Trophoblast cell (in vitro differentiated cells and primary cell): ENCODE results near the gene DNAJC11.

Experiments
- DNase-seq, 2 donors: peaks; one replicate each; pipeline ENCODE4 v3.0.0-alpha.2; 2016
- H2AFZ ChIP-seq: 2 replicates; pipeline ENCODE4 v1.6.1; 2013; ENCODE audit warnings: low read length, moderate library complexity, mild to moderate bottlenecking; ENCODE audit not compliant: insufficient read depth, poor library complexity
- H2AK5ac ChIP-seq: 2 replicates; pipeline ENCODE4 v1.6.1; 2013; ENCODE audit warnings: mild to moderate bottlenecking, low read length
- H2BK120ac ChIP-seq: 2 replicates; pipeline ENCODE4 v1.6.1; 2013; ENCODE audit warnings: low read length, mild to moderate bottlenecking, moderate library complexity; ENCODE audit not compliant: insufficient read depth, poor library complexity
- H2BK12ac ChIP-seq: 2 replicates; pipeline ENCODE4 v1.6.1; 2013; ENCODE audit warnings: mild to moderate bottlenecking, low read length, moderate library complexity
- H2BK5ac ChIP-seq: 2 replicates; pipeline ENCODE4 v1.6.1; 2013; ENCODE audit warnings: low read length, low read depth, moderate library complexity, mild to moderate bottlenecking; ENCODE audit not compliant: poor library complexity
- H3K14ac ChIP-seq: 2 replicates; pipeline ENCODE4 v1.6.1; 2013; ENCODE audit warnings: mild to moderate bottlenecking, low read length
- H3K18ac ChIP-seq: 2 replicates; pipeline ENCODE4 v1.6.1; 2013; ENCODE audit warnings: mild to moderate bottlenecking, low read length
- H3K23ac ChIP-seq: 2 replicates; pipeline ENCODE4 v1.6.1; 2013; ENCODE audit warnings: low read length
- H3K27ac ChIP-seq: 2 replicates; pipeline ENCODE4 v1.5.1; 2013; ENCODE audit warnings: low read depth, mild to moderate bottlenecking, inconsistent platforms, low read length, moderate library complexity
- H3K27me3 ChIP-seq: 2 replicates; pipeline ENCODE4 v1.6.1; 2013; ENCODE audit warnings: inconsistent platforms, mild to moderate bottlenecking, low read length, moderate library complexity; ENCODE audit not compliant: insufficient read depth
- H3K36me3 ChIP-seq, 2 experiments: 1 replicate in 1 of 2; 2 replicates in 1 of 2; pipeline ENCODE4 v1.6.1; 2013; ENCODE audit warnings: low read length in 2 of 2, mild to moderate bottlenecking in 2 of 2, moderate library complexity in 1 of 2; ENCODE audit not compliant: insufficient read depth in 2 of 2, control insufficient read depth in 1 of 2
- H3K4ac ChIP-seq: 2 replicates; pipeline ENCODE4 v1.6.1; 2013; ENCODE audit warnings: low read depth, mild to moderate bottlenecking, low read length, moderate library complexity
- H3K4me1 ChIP-seq, 2 experiments: 1 replicate in 1 of 2; 2 replicates in 1 of 2; pipeline ENCODE4 v1.6.1; 2013; ENCODE audit warnings: low read length in 2 of 2, mild to moderate bottlenecking in 2 of 2, moderate library complexity in 1 of 2; ENCODE audit not compliant: insufficient read depth in 2 of 2, control insufficient read depth in 1 of 2
- H3K4me2 ChIP-seq: 2 replicates; pipeline ENCODE4 v1.6.1; 2013; ENCODE audit warnings: inconsistent platforms, mild to moderate bottlenecking, low read length, moderate library complexity
- H3K4me3 ChIP-seq: 2 replicates; pipeline ENCODE4 v1.5.1; 2013; ENCODE audit warnings: mild to moderate bottlenecking, low read depth, low read length, inconsistent platforms
- H3K79me1 ChIP-seq: one replicate; pipeline ENCODE4 v1.6.1; 2013; ENCODE audit warnings: low read length
- H3K79me2 ChIP-seq: 2 replicates; pipeline ENCODE4 v1.6.1; 2013; ENCODE audit warnings: low read length, mild to moderate bottlenecking; ENCODE audit not compliant: control insufficient read depth, insufficient read depth, poor library complexity
- H3K9ac ChIP-seq: 2 replicates; pipeline ENCODE4 v1.6.1; 2013; ENCODE audit warnings: mild to moderate bottlenecking, low read length
- H3K9me3 ChIP-seq: 2 replicates; pipeline ENCODE4 v1.6.1; 2013; ENCODE audit warnings: low read depth, mild to moderate bottlenecking, control low read depth, inconsistent platforms, low read length; ENCODE audit not compliant: insufficient read depth
- H4K12ac ChIP-seq: 2 replicates; pipeline ENCODE4 v1.6.1; 2013; ENCODE audit warnings: low read depth, mild to moderate bottlenecking, low read length, moderate library complexity
- H4K8ac ChIP-seq: 2 replicates; pipeline ENCODE4 v1.6.1; 2013; ENCODE audit warnings: low read depth, mild to moderate bottlenecking, low read length, moderate library complexity
- H4K91ac ChIP-seq: one replicate; pipeline ENCODE4 v1.6.1; 2013; ENCODE audit warnings: low read depth, mild to moderate bottlenecking, low read length, moderate library complexity
- WGBS: extraction: QIAGEN DNeasy Blood & Tissue Kit; methylation state at CpG from one replicate; pipeline ENCODE4 v1.1.7; 2013; ENCODE audit warnings: missing lambda C conversion rate; ENCODE audit not compliant: insufficient read length, insufficient coverage; ENCODE audit errors: extremely low coverage; 5-methylcytosine and 5-hydroxymethylcytosine counted together

The DNAJC11 gene

DNA sequence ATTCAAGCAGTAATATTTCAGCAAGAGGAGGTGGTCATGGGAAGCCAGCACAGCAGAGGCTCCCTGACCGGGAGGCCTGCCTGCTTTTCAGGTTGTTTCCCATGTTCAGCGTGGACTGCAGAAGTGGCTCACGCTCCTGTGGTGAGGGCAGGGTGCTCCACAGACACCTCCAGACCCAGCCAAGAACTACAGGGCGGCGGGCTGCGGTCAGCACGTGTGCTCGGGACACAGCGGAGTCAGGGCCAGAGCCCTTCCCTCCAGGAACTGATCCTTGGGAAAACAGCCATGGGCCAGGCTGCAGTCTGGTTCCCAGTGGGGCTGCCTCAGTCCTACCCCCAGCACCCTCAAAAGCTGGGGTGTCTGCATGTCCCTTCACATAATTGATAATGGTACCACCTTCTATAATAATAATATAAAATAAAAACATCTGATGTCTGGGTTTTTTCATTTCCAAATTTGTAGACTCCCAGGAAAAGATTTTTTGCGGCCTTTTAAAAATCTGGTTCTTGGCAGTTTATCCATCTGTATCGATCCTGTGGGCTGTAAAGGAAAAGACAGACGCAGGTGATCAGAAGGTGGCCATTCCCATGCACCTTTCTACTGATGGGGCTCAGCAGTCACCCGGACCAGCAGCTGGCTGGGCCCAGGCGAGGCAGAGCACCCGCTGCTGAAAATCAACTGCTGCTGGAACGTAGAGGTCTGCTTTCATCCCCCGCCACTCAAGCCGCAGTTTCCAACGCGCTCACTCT lies 66.3 kb downstream of the DNAJC11 start:
- Histone ChIP-seq H4K91ac (no peak overlapping the region), H3K27me3 (no peaks in the 10 kb centered on the region), H2BK12ac (no peak overlapping the region), H2BK120ac (no peak overlapping the region), H3K79me2 (no peaks in the 10 kb centered on the region), H3K36me3 (peaks cover 74 to 78% of the 10 kb centered on the region in 2 experiments), H3K79me1 (no peaks in the 10 kb centered on the region), H2BK5ac (no peak overlapping the region), H3K4me2 (no peak overlapping the region), H4K8ac (no peak overlapping the region), H2AFZ (no peak overlapping the region), H3K4me3 (peak overlapping the region; percentile 42), H3K4ac (no peak overlapping the region), H3K9me3 (no peaks in the 10 kb centered on the region), H2AK5ac (no peak overlapping the region), H3K9ac (no peak overlapping the region), H3K14ac (no peak overlapping the region), H3K27ac (no peak overlapping the region), H3K18ac (no peak overlapping the region), H3K4me1 (no peaks in the 10 kb centered on the region), H3K23ac (no peak overlapping the region), H4K12ac (no peak overlapping the region)
- no peak for DNase-seq
- WGBS = no CpG with 5 or more reads among the region's 20 CpGs

DNA sequence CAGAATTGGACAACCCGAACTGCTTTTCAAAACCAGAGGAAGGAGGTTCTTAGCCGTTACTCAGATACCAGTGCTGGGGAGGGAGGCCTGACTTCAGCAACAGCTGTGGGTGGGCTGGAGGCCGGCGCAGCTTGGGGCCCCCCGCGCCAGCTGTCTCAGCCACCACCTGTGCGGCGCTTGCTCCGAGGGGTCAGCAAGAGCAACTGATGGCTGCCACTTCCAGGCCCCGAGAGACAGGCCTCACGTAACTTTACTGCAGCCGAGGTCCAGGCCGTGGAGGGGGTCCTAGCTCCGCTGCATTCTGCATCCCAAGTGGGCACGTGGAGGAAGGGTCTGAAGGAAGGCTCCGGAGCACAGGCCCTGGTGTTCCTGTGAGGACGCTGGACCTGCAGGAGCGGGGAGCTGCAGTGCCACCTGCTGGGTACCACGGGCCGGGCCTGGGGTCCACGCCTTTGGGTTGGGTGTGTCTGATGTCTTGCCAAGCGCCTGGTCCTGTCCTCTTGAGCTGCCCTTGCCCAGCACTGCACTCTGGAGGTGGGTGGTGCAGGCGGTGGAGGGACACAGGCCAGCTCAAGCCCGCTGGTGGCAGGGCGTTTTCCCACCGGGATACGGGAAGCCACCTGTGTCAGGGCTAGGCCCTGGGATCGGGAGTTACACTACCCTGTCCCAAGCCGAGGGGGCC lies 67.1 kb downstream of the DNAJC11 start:
- Histone ChIP-seq H3K18ac (no peak overlapping the region), H4K12ac (peak overlapping the region; percentile 39), H3K36me3 (peaks cover 76 to 79% of the 10 kb centered on the region in 2 experiments), H2BK12ac (no peak overlapping the region), H3K9me3 (no peaks in the 10 kb centered on the region), H2AK5ac (no peak overlapping the region), H3K4me1 (no peaks in the 10 kb centered on the region), H4K91ac (no peak overlapping the region), H3K14ac (no peak overlapping the region), H3K9ac (no peak overlapping the region), H3K27ac (no peak overlapping the region), H2AFZ (no peak overlapping the region), H3K4me3 (peak overlapping the region; percentile 18), H3K4me2 (no peak overlapping the region), H3K23ac (no peak overlapping the region), H2BK5ac (no peak overlapping the region), H3K4ac (no peak overlapping the region), H3K79me2 (no peaks in the 10 kb centered on the region), H3K79me1 (no peaks in the 10 kb centered on the region), H2BK120ac (no peak overlapping the region), H3K27me3 (no peaks in the 10 kb centered on the region), H4K8ac (no peak overlapping the region)
- DNase-seq = peak; percentile 51 to 66
- no CpG with 5 or more reads among the region's 29 CpGs for WGBS

DNA sequence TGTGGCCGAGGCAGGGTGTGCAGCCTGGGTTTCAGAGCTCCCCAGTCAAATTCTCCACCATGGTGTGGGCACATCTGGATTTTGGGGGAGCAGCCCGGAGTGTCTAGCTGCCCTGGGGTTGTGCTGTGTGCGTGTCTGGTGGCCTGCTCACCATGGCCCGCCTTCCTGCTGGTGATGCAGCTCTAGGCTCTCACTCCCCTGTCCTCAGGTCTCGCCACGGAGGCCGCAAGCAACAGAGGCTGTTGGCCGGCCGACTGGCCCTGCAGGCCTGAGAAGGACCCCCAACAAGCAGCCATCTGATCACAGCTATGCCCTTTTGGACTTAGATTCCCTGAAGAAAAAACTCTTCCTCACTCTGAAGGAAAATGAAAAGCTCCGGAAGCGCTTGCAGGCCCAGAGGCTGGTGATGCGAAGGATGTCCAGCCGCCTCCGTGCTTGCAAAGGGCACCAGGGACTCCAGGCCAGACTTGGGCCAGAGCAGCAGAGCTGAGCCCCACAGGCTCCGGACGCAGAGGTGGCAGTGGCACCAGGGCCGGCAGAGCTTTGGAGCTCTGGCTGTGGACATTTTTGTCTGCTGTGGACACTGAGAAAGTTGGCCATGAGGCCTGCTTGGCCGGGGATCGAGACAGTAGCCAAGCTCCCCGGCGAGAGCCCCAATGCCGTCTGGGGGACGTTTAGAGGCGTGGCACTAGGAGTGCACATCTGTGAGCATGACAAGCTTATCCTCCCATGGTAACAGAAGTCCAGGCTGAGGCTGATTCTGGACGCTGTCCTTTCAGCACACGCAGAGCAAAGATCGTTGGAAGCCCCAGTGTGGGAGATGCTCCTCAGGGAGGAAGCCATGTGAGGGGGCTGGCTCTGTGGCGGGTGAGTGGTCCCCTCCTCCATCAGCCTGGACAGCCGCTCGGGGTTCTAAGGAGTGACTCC lies 68.8 kb downstream of the DNAJC11 start:
- H2AFZ ChIP-seq = no peak overlapping the region
- no peak overlapping the region for H3K27ac ChIP-seq
- no peak overlapping the region for H4K91ac ChIP-seq
- H2BK5ac ChIP-seq = no peak overlapping the region
- H3K27me3 ChIP-seq = no peaks in the 10 kb centered on the region
- no peak overlapping the region for H3K23ac ChIP-seq
- WGBS = no CpG with 5 or more reads among the region's 30 CpGs
- no peak overlapping the region for H4K8ac ChIP-seq
- no peak overlapping the region for H4K12ac ChIP-seq
- no peak overlapping the region for H3K4ac ChIP-seq
- H3K79me2 ChIP-seq = no peaks in the 10 kb centered on the region
- H2BK120ac ChIP-seq = no peak overlapping the region
- H3K18ac ChIP-seq = no peak overlapping the region
- no peaks in the 10 kb centered on the region for H3K79me1 ChIP-seq
- no peak overlapping the region for H2AK5ac ChIP-seq
- no peak for DNase-seq
- no peaks in the 10 kb centered on the region for H3K9me3 ChIP-seq
- peaks cover 83 to 84% of the 10 kb centered on the region in 2 experiments for H3K36me3 ChIP-seq
- H3K4me3 ChIP-seq = no peak overlapping the region
- H2BK12ac ChIP-seq = no peak overlapping the region
- H3K14ac ChIP-seq = no peak overlapping the region
- no peak overlapping the region for H3K9ac ChIP-seq
- no peak overlapping the region for H3K4me2 ChIP-seq
- H3K4me1 ChIP-seq = no peaks in the 10 kb centered on the region

DNA sequence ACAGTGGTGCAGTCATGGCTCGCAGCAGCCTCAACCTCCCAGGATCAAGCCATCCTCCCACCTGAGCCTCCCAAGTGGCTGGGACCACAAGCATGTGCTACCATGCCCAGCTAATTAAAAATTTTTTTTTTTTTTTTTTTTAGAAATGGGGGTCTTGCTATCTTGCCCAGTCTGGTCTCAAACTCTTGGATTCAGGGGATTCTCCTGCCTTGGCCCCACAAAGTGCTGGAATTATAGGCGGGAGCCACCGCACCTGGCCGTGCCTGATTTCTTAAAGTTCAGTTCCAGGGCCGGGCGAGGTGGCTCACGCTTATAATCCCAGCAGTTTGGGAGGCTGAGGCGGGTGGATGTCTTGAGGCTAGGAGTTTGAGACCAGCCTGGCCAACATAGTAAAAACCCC lies 70.6 kb downstream of the DNAJC11 start:
- Histone ChIP-seq H4K91ac (no peak overlapping the region), H3K18ac (no peak overlapping the region), H3K9ac (no peak overlapping the region), H2AK5ac (no peak overlapping the region), H3K4ac (no peak overlapping the region), H2BK5ac (no peak overlapping the region), H3K79me1 (no peaks in the 10 kb centered on the region), H2BK12ac (no peak overlapping the region), H3K4me1 (peaks cover 0 to 2% of the 10 kb centered on the region in 2 experiments), H3K27me3 (no peaks in the 10 kb centered on the region), H3K4me2 (no peak overlapping the region), H3K23ac (no peak overlapping the region), H3K9me3 (no peaks in the 10 kb centered on the region), H2BK120ac (no peak overlapping the region), H3K36me3 (peaks cover 72 to 73% of the 10 kb centered on the region in 2 experiments), H2AFZ (no peak overlapping the region), H3K14ac (no peak overlapping the region), H3K27ac (no peak overlapping the region), H3K79me2 (no peaks in the 10 kb centered on the region), H4K8ac (no peak overlapping the region), H4K12ac (no peak overlapping the region), H3K4me3 (no peak overlapping the region)
- no peak for DNase-seq
- WGBS = no CpG with 5 or more reads among the region's 8 CpGs
